GM18502 (cell line): Measurements from ENCODE around the gene TNFAIP6.

Experiments
- ATAC-seq: cut with Tn5 transposase; IDR thresholded peaks from one replicate; pipeline ENCODE4 v1.9.1; 2021; ENCODE audit warnings: mild to moderate bottlenecking; ENCODE audit not compliant: unreplicated experiment, poor library complexity

TNFAIP6 gene

DNA sequence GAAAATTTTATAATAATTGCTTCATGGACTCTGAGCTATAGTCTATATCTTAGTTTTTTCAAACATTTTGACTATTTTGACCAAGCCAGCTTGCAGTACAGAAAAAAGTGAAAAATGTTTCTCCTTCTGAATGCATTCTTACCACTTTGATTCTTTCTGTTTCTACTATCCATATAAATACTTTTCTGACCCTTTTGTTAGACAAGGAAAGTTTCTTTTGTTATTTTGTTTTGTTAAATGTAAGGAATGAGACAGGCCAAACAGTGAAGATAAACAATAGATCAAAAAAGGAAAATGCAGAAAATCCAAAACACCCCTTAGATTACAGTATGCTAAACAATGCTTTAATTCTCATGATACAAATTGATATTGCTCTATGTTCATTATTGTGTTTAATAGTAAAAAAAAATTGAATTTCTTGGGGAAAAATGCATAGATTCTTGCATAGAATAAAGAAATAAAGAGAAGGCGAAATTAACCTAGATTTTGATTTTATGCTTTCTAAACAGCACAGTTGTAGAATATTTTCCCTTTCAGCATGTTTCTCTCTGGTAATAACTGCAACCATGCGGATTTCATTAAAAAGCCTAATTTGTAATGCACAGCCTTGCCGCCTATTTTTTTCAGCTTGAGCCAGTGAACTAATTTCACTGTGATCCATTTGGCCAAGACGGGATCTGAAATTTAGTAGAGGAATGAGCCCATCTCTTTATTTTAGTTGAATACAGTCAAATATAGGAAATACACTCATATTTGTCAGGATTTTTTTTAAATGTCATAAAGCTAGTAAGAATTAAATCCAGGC, 976 bp downstream of the TNFAIP6 start:
- ATAC-seq = no peak

DNA sequence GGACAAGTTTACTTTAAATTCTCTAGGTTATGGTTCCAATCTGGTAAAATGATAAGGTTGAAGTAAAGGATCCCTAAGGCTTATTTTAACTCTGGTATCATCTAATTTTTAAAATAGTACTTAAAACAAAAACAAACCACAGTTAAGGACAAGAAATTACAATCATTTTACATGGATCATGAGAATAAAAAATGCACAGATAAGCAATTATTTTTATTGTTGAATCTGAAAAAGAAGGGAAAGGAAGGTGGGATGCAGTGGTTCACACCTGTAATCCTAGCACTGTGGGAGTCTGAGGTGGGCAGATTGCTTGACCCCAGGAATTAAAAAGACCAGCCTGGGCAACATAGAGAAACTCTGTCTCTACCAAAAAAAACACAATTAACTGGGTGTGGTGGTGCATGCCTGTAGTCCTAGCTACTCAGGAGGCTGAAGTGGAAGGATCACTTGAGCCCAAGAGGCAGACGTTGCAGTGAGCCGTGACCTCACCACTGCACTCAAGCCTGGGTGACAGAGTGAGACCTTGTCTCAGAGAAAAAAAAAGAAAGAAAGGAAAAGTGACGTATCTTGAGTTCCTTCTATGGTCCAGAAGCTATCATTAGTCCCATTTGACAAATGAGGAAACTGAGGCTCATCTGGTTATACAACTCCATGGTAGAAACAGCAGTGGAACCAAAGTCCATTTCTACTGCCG, 2.5 kb downstream of the TNFAIP6 start:
- no peak for ATAC-seq

DNA sequence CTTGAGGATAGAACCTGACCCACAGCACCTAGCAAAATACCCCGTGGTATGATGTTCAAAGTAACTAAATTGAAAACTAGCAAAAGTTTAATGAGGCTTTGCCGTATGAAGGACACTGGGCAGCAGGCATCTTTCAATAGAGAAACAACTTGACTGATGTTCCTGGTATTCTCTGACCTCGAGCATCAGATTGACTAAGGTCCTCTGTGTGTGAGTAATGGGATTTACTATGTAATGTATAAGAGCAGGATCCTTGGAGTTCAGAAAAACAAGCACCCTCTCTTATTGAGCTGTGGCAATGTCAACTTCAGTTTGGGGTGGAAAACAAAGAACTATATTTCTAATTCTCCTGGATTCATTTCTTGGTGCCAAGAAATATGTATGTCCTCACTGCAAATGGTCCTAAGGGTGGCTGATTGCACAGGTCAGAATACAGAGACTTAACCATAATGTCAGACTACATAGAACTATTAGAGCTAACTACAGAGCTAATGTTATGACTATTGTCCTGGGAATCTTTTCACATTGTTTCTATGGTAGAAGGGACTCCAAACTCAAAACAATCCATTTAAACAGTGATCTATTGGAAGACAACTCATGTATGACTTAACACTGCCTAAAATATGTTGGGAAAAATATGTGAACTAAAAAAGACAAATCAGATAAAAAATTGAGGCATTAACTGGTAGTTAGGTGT, 4.4 kb downstream of the TNFAIP6 start:
- ATAC-seq = no peak

DNA sequence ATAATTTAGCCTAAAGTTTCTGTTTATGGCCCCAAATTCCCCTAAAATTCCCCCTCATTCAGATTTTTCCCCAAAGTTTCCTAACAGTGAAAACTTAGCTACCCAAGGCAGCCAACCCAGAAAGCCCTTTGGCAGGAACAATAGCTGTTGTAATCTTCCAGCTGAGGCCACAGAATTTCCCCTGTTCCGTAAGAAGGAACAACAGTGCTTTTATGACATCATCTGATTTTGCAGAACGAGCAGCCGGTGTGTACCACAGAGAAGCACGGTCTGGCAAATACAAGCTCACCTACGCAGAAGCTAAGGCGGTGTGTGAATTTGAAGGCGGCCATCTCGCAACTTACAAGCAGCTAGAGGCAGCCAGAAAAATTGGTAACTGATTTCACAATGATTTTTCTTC, 6.3 kb downstream of the TNFAIP6 start:
- ATAC-seq = peak; percentile 80

DNA sequence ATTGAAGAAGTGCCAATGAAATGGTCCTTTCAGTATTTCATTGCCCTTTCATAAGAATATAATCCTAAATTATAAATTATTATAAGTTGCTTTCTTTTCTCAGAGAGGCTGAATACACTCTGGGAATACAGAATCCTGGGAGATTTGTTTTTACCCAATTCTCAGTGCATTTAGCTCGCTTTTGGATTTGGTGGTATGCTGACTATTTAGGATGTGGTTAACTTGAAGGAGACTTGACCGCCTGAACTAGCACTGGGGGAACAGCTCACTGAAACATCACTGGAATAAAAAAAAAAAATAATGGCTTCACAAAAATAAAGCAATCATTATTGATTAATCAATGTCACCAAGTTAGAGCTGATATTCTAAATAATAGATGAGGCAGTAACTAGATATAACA, 10.2 kb downstream of the TNFAIP6 start:
- no peak for ATAC-seq

DNA sequence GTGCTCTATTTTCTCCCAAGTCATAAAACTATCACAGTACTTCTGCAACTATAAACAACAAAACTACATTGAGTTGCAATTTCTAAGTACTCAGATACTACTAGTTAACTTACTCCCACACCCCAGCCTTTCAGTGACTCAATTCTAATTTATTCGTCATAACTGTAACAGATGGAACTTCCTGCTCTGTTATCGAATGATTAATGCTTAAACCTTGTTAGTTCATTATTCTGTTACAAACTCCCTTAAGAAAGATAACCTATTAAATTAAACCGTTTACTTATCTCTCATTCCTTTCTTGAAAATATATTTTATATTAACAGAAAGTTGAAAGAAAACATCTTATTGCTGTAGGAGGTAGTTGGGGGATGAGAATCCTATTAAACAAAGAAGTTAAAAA, 17.0 kb downstream of the TNFAIP6 start:
- ATAC-seq = peak; percentile 90

DNA sequence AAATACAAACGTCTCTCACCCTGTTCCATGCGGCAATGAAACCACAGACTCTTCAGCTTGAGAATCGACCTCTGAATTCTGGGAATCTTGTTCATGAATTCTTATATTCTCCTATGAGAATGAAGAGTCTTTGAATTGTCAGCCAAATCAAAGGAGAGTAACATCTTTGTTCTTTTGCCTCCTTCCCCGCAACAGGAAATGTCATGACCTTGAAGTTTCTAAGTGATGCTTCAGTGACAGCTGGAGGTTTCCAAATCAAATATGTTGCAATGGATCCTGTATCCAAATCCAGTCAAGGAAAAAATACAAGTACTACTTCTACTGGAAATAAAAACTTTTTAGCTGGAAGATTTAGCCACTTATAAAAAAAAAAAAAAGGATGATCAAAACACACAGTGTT, 21.8 kb downstream of the TNFAIP6 start:
- no peak for ATAC-seq

DNA sequence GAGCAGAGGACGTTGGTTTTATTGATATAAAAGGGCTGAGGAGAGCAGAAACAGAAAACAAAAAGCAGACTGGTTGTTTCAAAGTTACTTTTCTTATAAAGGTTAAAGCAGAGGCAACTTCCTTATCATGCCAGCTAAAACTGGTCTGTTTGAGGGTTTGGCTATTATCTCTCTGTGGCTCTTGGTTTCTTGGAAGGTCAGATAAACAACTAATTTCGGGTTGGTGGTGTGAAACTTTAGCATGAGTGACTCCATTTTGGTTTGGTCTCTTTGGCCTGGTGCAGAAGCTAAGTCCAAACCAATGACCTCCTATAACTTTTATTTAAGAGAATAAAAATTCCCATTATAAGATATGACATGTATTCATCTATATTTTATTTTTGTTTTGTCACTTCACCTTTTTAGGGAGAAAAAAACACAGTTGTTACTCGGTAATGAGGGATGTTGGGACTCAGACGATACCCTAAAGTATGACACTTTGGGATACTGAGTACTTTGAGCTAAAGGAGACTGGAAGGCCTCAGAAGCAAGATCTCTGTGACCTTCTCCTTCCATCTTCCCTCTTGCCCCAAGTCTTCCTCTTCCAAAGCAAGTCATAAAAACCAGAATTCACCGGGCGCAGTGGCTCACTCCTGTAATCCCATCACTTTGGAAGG, 23.3 kb downstream of the TNFAIP6 start:
- no peak for ATAC-seq

DNA sequence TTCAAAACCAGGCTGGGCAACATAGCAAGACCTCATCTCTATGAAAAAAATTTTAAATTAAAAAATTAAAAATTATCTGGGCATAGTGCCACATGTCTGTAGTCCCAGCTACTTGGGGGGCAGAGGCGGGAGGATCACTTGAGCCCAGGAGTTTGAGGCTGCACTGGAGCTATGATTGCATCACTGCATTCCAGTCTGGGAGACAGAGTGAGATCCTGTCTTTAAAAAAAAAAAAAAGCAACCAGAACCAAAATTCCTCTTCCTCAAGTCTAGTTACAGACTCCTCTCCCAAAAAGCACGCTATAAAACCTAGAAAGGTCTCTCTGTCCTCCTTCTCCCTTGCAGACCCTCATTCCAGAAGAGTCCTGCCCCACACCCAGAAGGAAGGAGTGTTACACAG, 23.9 kb downstream of the TNFAIP6 start:
- ATAC-seq = no peak

DNA sequence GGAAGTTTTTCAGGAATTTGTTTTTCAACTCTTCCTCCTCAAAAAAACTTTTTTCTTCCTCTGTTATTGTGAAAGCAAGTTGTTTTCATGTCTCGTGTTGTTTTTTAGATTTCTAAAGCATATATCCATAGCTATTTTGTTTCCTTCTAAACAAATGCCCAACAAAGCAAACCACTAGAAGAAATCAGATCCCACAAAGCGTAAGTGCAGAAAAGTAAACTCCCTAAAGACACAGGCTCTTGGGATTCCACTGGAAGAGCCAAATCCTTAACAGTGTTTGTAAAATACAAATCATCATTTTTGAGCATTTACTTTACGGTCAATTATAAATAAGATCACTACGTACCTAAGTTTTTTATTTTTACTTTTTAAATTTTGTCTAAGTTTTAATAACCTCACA, 30.6 kb downstream of the TNFAIP6 start:
- no peak for ATAC-seq

DNA sequence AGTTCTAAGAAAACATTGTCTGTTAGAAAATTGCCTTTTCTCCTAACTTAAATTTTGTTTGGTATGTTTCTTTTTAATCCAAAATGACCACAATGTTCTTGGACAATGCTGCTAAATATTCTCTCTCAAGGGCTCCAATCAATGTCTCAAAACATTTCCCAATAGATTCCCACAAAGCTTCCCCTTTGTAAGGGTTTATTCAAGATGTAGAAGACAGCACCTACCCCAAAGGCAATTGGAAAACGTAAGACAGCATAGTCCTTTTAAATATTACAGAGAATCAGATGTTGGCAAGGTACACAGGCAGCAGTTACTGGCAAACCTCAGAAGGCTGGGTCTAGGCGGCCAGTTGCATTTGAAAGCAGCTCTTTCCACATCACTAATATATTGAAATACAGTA, 34.0 kb downstream of the TNFAIP6 start:
- ATAC-seq = no peak

DNA sequence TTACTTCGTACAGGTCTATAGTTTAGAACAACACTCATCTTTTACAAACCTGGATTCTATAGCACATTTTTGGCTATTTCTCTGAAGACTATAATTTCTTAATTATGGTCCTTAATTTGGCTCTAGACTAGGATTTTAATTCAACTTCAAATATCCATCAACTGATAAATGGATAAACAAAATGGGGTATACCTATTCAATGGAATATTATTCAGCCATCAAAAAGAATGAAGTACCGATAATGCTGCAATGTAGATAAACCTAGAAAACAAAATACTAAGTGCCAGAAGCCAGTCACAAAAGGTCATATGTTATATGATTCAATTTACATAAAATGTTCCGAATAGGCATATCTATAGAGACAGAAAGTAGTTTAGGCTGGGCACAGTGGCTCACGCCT, 37.1 kb downstream of the TNFAIP6 start:
- ATAC-seq = no peak

DNA sequence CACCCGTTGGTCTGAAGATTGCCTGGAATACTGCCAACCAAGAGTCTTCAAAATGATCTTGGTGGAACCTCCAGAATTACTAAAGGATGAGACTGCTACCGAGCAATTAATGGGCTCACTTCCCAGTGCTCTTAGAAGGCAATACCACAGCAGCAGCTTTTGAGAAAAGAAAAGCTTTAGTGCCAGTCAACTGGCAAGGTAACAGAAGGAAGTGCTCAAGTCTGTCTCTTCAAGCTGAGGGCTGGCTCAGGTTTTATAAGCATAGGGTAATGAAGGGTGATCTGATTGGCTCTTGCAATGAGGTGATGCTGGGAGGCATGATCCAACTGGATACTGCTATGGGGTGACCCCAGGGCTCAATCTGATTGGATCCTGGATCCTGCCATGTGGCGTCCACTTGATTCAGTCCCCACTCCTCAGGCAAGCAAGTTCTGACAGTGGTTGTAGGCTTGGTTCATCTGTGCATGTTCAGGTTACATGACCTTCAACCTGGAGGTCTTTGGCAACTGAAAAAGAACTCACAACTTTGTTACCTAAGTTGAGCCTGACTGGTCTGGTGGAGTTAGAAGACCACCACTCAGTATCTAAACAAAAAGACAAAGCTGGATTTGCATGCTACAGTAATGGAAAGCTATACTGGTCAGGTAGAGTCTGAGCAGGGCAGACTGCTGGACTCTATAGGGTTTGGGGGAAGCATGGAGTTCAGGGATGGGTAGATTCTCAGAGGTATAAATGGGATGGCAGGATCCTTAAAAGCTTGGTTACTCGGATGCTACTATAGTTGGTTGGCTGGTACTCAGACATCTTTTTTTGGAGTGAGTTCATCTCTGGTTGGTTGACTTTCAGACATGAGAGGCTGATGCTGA, 38.4 kb downstream of the TNFAIP6 start:
- no peak for ATAC-seq

DNA sequence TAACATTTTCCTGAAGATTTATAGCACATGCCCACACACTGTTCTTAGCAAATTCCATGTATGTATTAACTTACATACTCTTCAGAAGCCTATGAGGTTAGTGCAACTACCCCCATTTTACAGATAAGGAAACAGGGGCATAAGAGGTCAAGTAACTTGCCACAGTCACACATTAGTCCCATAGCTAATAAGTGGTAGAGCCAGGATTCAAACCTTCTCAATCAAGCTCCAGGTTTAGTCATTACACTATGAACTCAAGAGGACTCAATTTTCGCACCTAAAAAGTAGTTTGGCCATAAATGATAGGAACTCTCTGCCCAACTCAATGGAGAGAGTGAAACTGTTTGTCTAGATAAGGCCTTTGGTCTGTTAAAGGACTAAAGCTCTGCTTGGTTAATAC, 42.6 kb downstream of the TNFAIP6 start:
- no peak for ATAC-seq

DNA sequence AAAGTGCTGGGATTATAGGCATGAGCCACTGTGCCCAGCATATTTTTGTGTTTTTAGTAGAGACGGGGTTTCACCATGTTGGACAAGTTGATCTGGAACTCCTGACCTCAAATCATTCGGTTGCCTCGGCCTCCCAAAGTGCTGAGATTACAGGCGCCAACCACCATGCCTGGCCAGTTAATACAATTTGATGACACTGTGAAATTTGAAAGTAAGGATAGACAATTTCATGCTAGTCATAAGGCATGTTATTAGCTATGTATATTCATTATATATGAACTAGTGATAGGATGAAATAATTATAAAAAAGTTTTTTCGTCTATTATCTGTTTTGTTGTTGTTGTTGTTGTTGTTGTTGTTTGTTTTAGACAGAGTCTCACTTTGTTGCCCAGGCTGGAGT, 43.8 kb downstream of the TNFAIP6 start:
- no peak for ATAC-seq

DNA sequence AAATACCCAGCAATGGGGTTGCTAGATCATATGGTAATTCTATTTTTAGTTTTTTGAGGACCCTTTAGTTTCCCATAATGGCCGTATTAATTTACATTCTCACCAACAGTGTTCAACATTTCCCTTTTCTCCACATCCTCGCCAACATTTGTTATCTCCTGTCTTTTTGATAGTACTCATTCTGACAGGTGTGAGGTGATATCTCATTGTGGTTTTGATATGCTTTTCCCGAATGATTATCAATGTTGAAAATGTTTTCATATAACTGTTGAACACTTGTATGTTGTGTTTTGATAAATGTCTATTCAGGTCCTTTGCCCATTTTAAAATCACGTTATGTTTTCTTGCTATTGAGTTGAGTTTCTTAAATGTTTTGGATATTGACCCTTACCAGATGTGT, 46.5 kb downstream of the TNFAIP6 start:
- ATAC-seq = no peak

DNA sequence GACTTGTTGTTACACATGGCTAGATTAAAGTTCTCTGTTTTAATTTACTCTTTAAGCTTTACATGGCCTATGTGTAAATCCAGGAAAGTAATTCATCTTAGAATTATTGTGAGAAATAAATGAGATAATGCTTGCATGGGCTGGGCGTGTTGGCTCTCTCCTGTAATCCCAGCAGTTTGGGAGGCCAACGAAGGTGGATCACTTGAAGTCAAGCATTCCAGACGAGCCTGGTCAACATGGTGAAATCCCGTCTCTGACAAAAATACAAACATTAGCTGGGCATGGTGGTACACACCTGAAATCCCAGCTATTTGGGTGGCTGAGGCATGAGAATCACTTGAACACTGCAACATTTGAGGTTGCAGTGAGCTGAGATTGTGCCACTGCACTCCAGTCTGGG, 48.0 kb downstream of the TNFAIP6 start:
- ATAC-seq = no peak

DNA sequence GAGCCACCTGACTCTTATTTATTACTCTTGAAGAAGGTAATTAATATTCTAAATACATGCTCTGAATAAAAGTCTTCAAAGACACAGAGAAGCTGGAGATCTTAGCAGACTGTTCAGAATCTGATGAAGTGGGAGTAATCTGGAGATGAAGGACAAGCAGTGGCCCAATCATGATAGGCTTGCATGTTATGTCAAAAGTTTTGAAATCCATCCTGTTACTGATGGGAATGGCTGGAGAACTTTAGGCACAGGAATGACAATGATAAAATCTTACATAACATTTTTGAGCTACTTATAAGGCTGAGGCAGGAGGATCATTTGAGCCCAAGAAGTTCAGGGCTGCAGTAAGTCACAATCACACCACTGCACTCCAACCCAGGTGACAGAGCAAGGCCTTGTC, 49.9 kb downstream of the TNFAIP6 start:
- no peak for ATAC-seq

DNA sequence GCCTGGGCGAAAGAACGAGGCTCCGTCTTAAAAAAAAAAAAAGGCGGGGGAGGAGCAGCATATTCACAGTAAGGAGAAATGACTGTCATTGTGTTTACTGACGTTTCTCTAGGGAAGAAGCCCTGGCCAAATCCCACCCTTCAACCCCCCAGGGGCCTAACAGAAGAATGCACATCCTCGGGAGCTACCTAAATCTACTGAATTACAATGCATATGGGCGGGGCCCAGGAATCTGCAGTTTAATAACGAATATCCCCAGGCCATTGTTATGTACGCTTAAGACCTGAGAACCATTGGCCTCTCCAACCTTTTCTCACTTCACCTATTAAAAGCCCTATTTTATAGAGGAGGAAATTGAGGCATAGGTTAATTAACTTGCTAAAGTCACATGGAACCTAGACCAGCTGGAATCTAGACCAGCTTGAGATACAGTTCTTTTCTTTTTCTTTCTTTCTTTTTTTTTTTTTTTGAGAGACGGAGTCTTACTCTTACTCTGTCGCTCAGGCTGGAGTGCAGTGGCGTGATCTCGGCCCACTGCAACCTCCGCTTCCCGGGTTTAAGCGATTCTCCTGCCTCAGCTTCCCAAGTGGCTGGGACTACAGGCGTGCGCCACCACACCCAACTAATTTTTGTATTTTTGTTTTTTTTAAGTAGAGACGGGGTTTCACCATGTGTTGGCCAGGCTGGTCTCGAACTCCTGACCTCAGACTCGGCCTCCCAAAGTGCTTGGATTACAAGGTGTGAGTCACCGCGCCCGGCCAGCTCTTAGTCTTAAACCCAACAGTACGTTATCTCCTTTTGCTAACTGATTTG, 51.6 kb downstream of the TNFAIP6 start:
- ATAC-seq = no peak
